Measurements from ENCODE around the gene FOXL2.
A peak's percentile ranks its signal among the peaks of the same experiment; 100 is the strongest.

Gene FOXL2

GRCh38 chr3:138946663-138947494, at the start of gene FOXL2, which contains the start of gene FOXL2NB:
Gene FOXL2, minus strand, starts transcription at chr3:138947137. Its CDS starts 415 bp downstream, at chr3:138946722.
Gene FOXL2NB, plus strand, starts transcription at chr3:138947217. Its CDS starts 148 bp downstream, at chr3:138947365.
- peaks cover 100% of the 10 kb centered on the region for H3K27me3 ChIP-seq (ENCODE audit: control insufficient read depth, insufficient read depth, low read length)
- H3K27ac ChIP-seq (ENCODE audit: low read length), result no peak within 1 kb of the TSS
- no peaks in the 10 kb centered on the region for H3K9me3 ChIP-seq (ENCODE audit: control insufficient read depth, low read depth, low read length)
- H3K4me3 ChIP-seq (ENCODE audit: low read length), result peak within 1 kb of the TSS; percentile 55
- H3K36me3 ChIP-seq (ENCODE audit: control insufficient read depth, low read depth, low read length), result no peaks in the 10 kb centered on the region
- H3K4me1 ChIP-seq (ENCODE audit: control insufficient read depth, low read depth, low read length), result peaks cover 40% of the 10 kb centered on the region
- peak within 1 kb of the TSS; percentile 18 for H3K9ac ChIP-seq (ENCODE audit: low read length)

- H3K9ac ChIP-seq (ENCODE audit: low read length), result no peak overlapping the region
- H3K9me3 ChIP-seq (ENCODE audit: control insufficient read depth, low read depth, low read length), result no peaks in the 10 kb centered on the region
- H3K27me3 ChIP-seq (ENCODE audit: control insufficient read depth, insufficient read depth, low read length), result no peaks in the 10 kb centered on the region
- H3K36me3 ChIP-seq (ENCODE audit: control insufficient read depth, low read depth, low read length), result no peaks in the 10 kb centered on the region
- no peak overlapping the region for H3K27ac ChIP-seq (ENCODE audit: low read length)
- H3K4me1 ChIP-seq (ENCODE audit: control insufficient read depth, low read depth, low read length), result no peaks in the 10 kb centered on the region
- no peak overlapping the region for H3K4me3 ChIP-seq (ENCODE audit: low read length)
Measured at GRCh38 chr3:138995706-138996105, 48.8 kb upstream of the FOXL2 start.

- Histone ChIP-seq H3K27me3 (ENCODE audit: control insufficient read depth, insufficient read depth, low read length) (no peaks in the 10 kb centered on the region), H3K27ac (ENCODE audit: low read length) (no peak overlapping the region), H3K4me1 (ENCODE audit: control insufficient read depth, low read depth, low read length) (no peaks in the 10 kb centered on the region), H3K36me3 (ENCODE audit: control insufficient read depth, low read depth, low read length) (no peaks in the 10 kb centered on the region), H3K4me3 (ENCODE audit: low read length) (no peak overlapping the region), H3K9me3 (ENCODE audit: control insufficient read depth, low read depth, low read length) (no peaks in the 10 kb centered on the region), H3K9ac (ENCODE audit: low read length) (no peak overlapping the region)
Measured at GRCh38 chr3:138987181-138987580, 40.2 kb upstream of the FOXL2 start.

- H3K9ac ChIP-seq (ENCODE audit: low read length), result no peak overlapping the region
- H3K4me1 ChIP-seq (ENCODE audit: control insufficient read depth, low read depth, low read length), result no peaks in the 10 kb centered on the region
- H3K9me3 ChIP-seq (ENCODE audit: control insufficient read depth, low read depth, low read length), result no peaks in the 10 kb centered on the region
- H3K27ac ChIP-seq (ENCODE audit: low read length), result no peak overlapping the region
- H3K27me3 ChIP-seq (ENCODE audit: control insufficient read depth, insufficient read depth, low read length), result no peaks in the 10 kb centered on the region
- no peaks in the 10 kb centered on the region for H3K36me3 ChIP-seq (ENCODE audit: control insufficient read depth, low read depth, low read length)
- H3K4me3 ChIP-seq (ENCODE audit: low read length), result no peak overlapping the region
Measured at GRCh38 chr3:138985932-138986331, 39.0 kb upstream of the FOXL2 start.

DNA sequence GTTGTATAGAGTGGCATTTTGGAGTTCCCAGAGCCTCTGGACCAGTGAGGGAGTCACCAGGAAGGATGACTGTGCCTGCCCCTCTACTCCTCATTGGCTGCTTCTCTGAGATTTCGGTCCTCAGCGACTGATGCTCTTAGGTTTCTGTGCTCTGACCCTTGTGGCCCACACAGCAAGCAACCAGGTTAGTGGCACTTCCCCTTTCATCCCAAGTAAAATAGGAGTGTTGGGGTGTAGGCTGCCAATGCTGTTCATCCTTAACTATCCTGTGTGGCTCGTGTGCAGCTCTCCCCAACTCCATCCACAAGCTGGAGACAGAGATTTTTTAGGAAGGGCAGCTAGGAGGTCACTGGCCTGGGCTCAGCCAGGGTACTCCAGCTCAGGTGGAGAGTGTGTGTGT, 37.9 kb upstream of the FOXL2 start:
- Histone ChIP-seq H3K9me3 (ENCODE audit: control insufficient read depth, low read depth, low read length) (no peaks in the 10 kb centered on the region), H3K27me3 (ENCODE audit: control insufficient read depth, insufficient read depth, low read length) (no peaks in the 10 kb centered on the region), H3K36me3 (ENCODE audit: control insufficient read depth, low read depth, low read length) (no peaks in the 10 kb centered on the region), H3K4me3 (ENCODE audit: low read length) (no peak overlapping the region), H3K27ac (ENCODE audit: low read length) (no peak overlapping the region), H3K9ac (ENCODE audit: low read length) (no peak overlapping the region), H3K4me1 (ENCODE audit: control insufficient read depth, low read depth, low read length) (no peaks in the 10 kb centered on the region)

GRCh38 chr3:138976047-138976446, 29.1 kb upstream of the FOXL2 start:
- Histone ChIP-seq H3K9ac (ENCODE audit: low read length) (no peak overlapping the region), H3K4me3 (ENCODE audit: low read length) (no peak overlapping the region), H3K27ac (ENCODE audit: low read length) (no peak overlapping the region), H3K9me3 (ENCODE audit: control insufficient read depth, low read depth, low read length) (no peaks in the 10 kb centered on the region), H3K4me1 (ENCODE audit: control insufficient read depth, low read depth, low read length) (no peaks in the 10 kb centered on the region), H3K36me3 (ENCODE audit: control insufficient read depth, low read depth, low read length) (no peaks in the 10 kb centered on the region), H3K27me3 (ENCODE audit: control insufficient read depth, insufficient read depth, low read length) (no peaks in the 10 kb centered on the region)

DNA sequence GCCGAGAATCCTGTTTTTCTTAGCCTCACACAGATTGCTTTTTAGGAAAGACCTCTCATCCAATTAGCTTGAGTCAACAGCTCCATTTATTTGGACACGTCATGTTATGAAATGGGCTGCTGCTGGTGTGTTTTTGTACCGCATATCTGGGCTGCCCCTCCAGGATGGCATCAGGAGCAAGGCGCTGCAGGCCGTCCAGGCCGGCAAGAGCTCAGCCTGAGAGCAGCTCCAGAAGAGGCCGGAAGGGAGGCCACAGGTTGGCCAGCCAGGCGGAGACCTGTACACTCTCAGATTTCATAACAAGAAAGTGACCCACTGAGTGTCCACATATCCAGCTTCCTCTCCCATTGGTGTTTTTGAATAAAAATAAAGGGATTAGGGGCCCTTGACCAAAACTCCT, 28.4 kb upstream of the FOXL2 start:
- no peak overlapping the region for H3K27ac ChIP-seq (ENCODE audit: low read length)
- H3K9me3 ChIP-seq (ENCODE audit: control insufficient read depth, low read depth, low read length), result no peaks in the 10 kb centered on the region
- no peak overlapping the region for H3K9ac ChIP-seq (ENCODE audit: low read length)
- H3K4me1 ChIP-seq (ENCODE audit: control insufficient read depth, low read depth, low read length), result no peaks in the 10 kb centered on the region
- no peaks in the 10 kb centered on the region for H3K36me3 ChIP-seq (ENCODE audit: control insufficient read depth, low read depth, low read length)
- H3K27me3 ChIP-seq (ENCODE audit: control insufficient read depth, insufficient read depth, low read length), result no peaks in the 10 kb centered on the region
- no peak overlapping the region for H3K4me3 ChIP-seq (ENCODE audit: low read length)

DNA sequence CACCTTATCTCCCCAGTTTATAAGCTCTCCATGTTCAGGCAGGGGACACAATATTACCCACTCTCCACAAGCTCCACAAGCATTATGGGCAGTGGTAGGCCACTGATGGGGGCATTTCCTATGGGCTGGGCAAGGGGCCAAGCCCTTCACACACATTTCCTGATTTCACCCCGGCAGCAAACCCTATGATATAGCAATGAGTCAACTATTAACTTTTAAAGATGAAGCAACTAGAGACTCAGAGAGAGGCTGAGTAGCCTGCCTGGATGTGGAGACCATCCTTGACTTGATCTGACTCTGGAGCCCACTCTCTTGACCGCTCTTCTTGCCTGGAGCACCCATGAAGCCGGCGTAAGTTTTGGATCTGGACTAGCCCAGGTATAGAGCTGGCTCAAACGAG, 27.5 kb upstream of the FOXL2 start:
- no peak overlapping the region for H3K9ac ChIP-seq (ENCODE audit: low read length)
- no peak overlapping the region for H3K4me3 ChIP-seq (ENCODE audit: low read length)
- H3K27ac ChIP-seq (ENCODE audit: low read length), result no peak overlapping the region
- no peaks in the 10 kb centered on the region for H3K4me1 ChIP-seq (ENCODE audit: control insufficient read depth, low read depth, low read length)
- H3K9me3 ChIP-seq (ENCODE audit: control insufficient read depth, low read depth, low read length), result no peaks in the 10 kb centered on the region
- no peaks in the 10 kb centered on the region for H3K27me3 ChIP-seq (ENCODE audit: control insufficient read depth, insufficient read depth, low read length)
- no peaks in the 10 kb centered on the region for H3K36me3 ChIP-seq (ENCODE audit: control insufficient read depth, low read depth, low read length)

DNA sequence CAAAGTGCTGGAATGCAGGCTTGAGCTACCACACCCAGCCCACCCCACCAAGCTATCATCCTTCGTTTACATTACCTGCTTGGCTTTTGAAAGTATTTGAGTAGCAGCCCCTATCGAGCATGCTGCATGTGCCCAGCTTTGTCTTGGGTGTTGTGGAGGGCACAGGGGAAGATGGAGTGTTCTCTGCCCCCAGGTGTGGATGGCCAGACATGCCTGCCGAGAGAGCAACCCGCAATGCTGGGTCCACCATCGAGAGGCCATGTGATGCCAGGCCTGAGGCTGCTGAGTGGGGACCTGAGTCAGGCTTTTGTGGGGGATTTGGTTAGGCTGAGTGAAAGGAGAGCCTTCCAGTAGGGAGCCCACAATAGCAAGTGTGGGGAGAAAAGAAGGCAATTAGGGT, 26.0 kb upstream of the FOXL2 start:
- no peak overlapping the region for H3K9ac ChIP-seq (ENCODE audit: low read length)
- H3K27me3 ChIP-seq (ENCODE audit: control insufficient read depth, insufficient read depth, low read length), result no peaks in the 10 kb centered on the region
- H3K4me1 ChIP-seq (ENCODE audit: control insufficient read depth, low read depth, low read length), result no peaks in the 10 kb centered on the region
- no peak overlapping the region for H3K4me3 ChIP-seq (ENCODE audit: low read length)
- no peaks in the 10 kb centered on the region for H3K36me3 ChIP-seq (ENCODE audit: control insufficient read depth, low read depth, low read length)
- no peaks in the 10 kb centered on the region for H3K9me3 ChIP-seq (ENCODE audit: control insufficient read depth, low read depth, low read length)
- no peak overlapping the region for H3K27ac ChIP-seq (ENCODE audit: low read length)

- no peaks in the 10 kb centered on the region for H3K9me3 ChIP-seq (ENCODE audit: control insufficient read depth, low read depth, low read length)
- H3K9ac ChIP-seq (ENCODE audit: low read length), result no peak overlapping the region
- H3K4me1 ChIP-seq (ENCODE audit: control insufficient read depth, low read depth, low read length), result no peaks in the 10 kb centered on the region
Measured at GRCh38 chr3:138971766-138972320, 24.9 kb upstream of the FOXL2 start.

GRCh38 chr3:138964923-138965322, 18.0 kb upstream of the FOXL2 start:
- no peaks in the 10 kb centered on the region for H3K36me3 ChIP-seq (ENCODE audit: control insufficient read depth, low read depth, low read length)
- H3K27me3 ChIP-seq (ENCODE audit: control insufficient read depth, insufficient read depth, low read length), result no peaks in the 10 kb centered on the region
- H3K4me3 ChIP-seq (ENCODE audit: low read length), result no peak overlapping the region
- H3K9me3 ChIP-seq (ENCODE audit: control insufficient read depth, low read depth, low read length), result peaks cover 5% of the 10 kb centered on the region
- H3K4me1 ChIP-seq (ENCODE audit: control insufficient read depth, low read depth, low read length), result no peaks in the 10 kb centered on the region
- H3K9ac ChIP-seq (ENCODE audit: low read length), result no peak overlapping the region
- H3K27ac ChIP-seq (ENCODE audit: low read length), result no peak overlapping the region

More at GRCh38 chr3:138971766-138972320, 24.9 kb upstream of the FOXL2 start:
- H3K27ac ChIP-seq (ENCODE audit: low read length), result no peak overlapping the region
- H3K36me3 ChIP-seq (ENCODE audit: control insufficient read depth, low read depth, low read length), result no peaks in the 10 kb centered on the region
- no peak overlapping the region for H3K4me3 ChIP-seq (ENCODE audit: low read length)
- no peaks in the 10 kb centered on the region for H3K27me3 ChIP-seq (ENCODE audit: control insufficient read depth, insufficient read depth, low read length)

DNA sequence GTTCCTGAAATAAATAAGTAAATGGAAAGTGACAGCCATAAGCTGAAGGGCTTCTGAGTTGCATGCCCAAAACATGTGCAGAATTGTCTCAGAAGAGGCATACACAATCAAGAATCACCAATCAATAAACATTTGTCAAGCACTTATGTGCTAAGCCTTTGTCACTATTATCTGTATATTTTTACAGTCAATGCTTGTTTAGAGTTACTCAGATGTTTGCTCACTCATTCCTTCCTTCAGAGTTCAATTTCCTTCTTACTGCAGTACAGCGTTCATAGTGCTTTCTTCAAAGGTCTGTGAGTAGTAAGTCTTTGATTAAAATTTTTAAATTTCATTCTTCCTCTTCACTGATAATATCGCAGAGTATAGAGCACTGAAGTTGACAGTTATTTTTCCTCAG, 17.3 kb upstream of the FOXL2 start:
- Histone ChIP-seq H3K4me1 (ENCODE audit: control insufficient read depth, low read depth, low read length) (no peaks in the 10 kb centered on the region), H3K36me3 (ENCODE audit: control insufficient read depth, low read depth, low read length) (no peaks in the 10 kb centered on the region), H3K9me3 (ENCODE audit: control insufficient read depth, low read depth, low read length) (peaks cover 5% of the 10 kb centered on the region), H3K9ac (ENCODE audit: low read length) (no peak overlapping the region), H3K27me3 (ENCODE audit: control insufficient read depth, insufficient read depth, low read length) (no peaks in the 10 kb centered on the region), H3K27ac (ENCODE audit: low read length) (no peak overlapping the region), H3K4me3 (ENCODE audit: low read length) (no peak overlapping the region)

Data from iPS-18a (cell line).